ENCODE measurements around the gene IGF2R.

- TF ChIP-seq MAX (IDR thresholded peaks at IDR 0.05) (no peak), CEBPB (IDR thresholded peaks at IDR 0.05) (no peak), CREB1 (IDR thresholded peaks at IDR 0.05; ENCODE audit: low read depth) (no peak)
These were observed 108.1 kb downstream of the IGF2R start for GRCh38 chr6:160077024-160077423.

Measured in Ishikawa (cell line).